ENCODE measurements around the gene WDR91.
"Not testable (repeated sequence)": the region's sequence is repeated elsewhere in the genome, so short reads cannot be mapped to it uniquely, and the experiment has no call there.

- TF ChIP-seq, protein P1, sequence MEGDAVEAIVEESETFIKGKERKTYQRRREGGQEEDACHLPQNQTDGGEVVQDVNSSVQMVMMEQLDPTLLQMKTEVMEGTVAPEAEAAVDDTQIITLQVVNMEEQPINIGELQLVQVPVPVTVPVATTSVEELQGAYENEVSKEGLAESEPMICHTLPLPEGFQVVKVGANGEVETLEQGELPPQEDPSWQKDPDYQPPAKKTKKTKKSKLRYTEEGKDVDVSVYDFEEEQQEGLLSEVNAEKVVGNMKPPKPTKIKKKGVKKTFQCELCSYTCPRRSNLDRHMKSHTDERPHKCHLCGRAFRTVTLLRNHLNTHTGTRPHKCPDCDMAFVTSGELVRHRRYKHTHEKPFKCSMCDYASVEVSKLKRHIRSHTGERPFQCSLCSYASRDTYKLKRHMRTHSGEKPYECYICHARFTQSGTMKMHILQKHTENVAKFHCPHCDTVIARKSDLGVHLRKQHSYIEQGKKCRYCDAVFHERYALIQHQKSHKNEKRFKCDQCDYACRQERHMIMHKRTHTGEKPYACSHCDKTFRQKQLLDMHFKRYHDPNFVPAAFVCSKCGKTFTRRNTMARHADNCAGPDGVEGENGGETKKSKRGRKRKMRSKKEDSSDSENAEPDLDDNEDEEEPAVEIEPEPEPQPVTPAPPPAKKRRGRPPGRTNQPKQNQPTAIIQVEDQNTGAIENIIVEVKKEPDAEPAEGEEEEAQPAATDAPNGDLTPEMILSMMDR (IDR thresholded peaks at IDR 0.05), result not testable (repeated sequence)
- not testable (repeated sequence) for TF ChIP-seq POLR2A, EP300 (IDR thresholded peaks at IDR 0.05)
Measured at GRCh38 chr7:135170998-135171481, 40.3 kb downstream of the WDR91 start.

Measured in gastroesophageal sphincter (tissue), 3 donors.